Measurements from ENCODE around the gene CNIH2.
"Not testable (repeated sequence)": the region's sequence is repeated elsewhere in the genome, so short reads cannot be mapped to it uniquely, and the experiment has no call there.

Gene CNIH2

GRCh38 chr11:66251809-66252208 lies 26.2 kb upstream of the CNIH2 start:
- no peak overlapping the region for H2AFZ ChIP-seq (ENCODE audit: low read length)
- H3K79me2 ChIP-seq (ENCODE audit: low read length), result no peaks in the 10 kb centered on the region
- DNase-seq, result no peak
- H3F3A ChIP-seq (ENCODE audit: insufficient read depth, low read length), result no peaks in the 10 kb centered on the region
- H3K36me3 ChIP-seq (replicated peaks; ENCODE audit: insufficient read depth, low read length), result no peaks in the 10 kb centered on the region
- H3K4me3 ChIP-seq (ENCODE audit: low read length), result no peak overlapping the region
- no peak overlapping the region for H3K27ac ChIP-seq (ENCODE audit: low read length)
- no peak overlapping the region for H3K4me2 ChIP-seq (ENCODE audit: low read depth, low read length)
- no peaks in the 10 kb centered on the region for H4K20me1 ChIP-seq (ENCODE audit: insufficient read depth, low read length)
- H3K27me3 ChIP-seq (replicated peaks; ENCODE audit: insufficient read depth, low read length), result no peaks in the 10 kb centered on the region
- H3K9ac ChIP-seq (ENCODE audit: low read length), result no peak overlapping the region
- no peak for TF ChIP-seq EZH2 (optimal IDR thresholded peaks at IDR 0.05; ENCODE audit: low read depth, low read length)
- H3K9me3 ChIP-seq (replicated peaks; ENCODE audit: insufficient read depth, low read length), result no peaks in the 10 kb centered on the region
- no peaks in the 10 kb centered on the region for H3K9me2 ChIP-seq (replicated peaks; ENCODE audit: insufficient read depth, low read length)
- no peaks in the 10 kb centered on the region for H3K4me1 ChIP-seq (ENCODE audit: low read length)

DNA sequence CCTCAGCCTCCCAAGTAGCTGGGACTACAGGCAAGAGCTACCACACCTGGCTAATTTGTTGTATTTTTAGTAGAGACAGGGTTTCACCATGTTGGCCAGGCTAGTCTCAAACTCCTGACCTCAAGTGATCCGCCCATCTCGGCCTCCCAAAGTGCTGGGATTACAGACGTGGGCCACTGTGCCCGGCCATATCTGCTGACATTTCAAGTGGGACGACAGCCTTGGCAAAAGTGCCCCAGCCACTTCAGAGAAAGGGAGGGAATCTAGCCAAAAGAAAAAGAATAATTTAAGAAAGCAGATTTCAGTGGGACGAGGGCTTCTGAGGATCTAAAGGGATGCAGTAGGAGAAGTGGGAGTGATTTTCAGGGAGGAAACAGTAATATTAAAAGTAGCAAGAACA lies 24.9 kb upstream of the CNIH2 start:
- H3K36me3 ChIP-seq (replicated peaks; ENCODE audit: insufficient read depth, low read length); H3K4me2 ChIP-seq (ENCODE audit: low read depth, low read length); H3K9me3 ChIP-seq (replicated peaks; ENCODE audit: insufficient read depth, low read length); H3K79me2 ChIP-seq (ENCODE audit: low read length); H3K27me3 ChIP-seq (replicated peaks; ENCODE audit: insufficient read depth, low read length); H3K9ac ChIP-seq (ENCODE audit: low read length); H4K20me1 ChIP-seq (ENCODE audit: insufficient read depth, low read length); H3K27ac ChIP-seq (ENCODE audit: low read length); H3F3A ChIP-seq (ENCODE audit: insufficient read depth, low read length); H3K4me3 ChIP-seq (ENCODE audit: low read length); H3K9me2 ChIP-seq (replicated peaks; ENCODE audit: insufficient read depth, low read length); H3K4me1 ChIP-seq (ENCODE audit: low read length); DNase-seq; H2AFZ ChIP-seq (ENCODE audit: low read length): not testable (repeated sequence)

GRCh38 chr11:66258473-66258893 lies 19.5 kb upstream of the CNIH2 start:
- Histone ChIP-seq H3K4me1 (ENCODE audit: low read length) (peaks cover 8% of the 10 kb centered on the region), H3K9me3 (replicated peaks; ENCODE audit: insufficient read depth, low read length) (no peaks in the 10 kb centered on the region), H3K27ac (ENCODE audit: low read length) (peak overlapping the region; percentile 9; the same call in 1 of the 2 replicates), H3K9me2 (replicated peaks; ENCODE audit: insufficient read depth, low read length) (no peaks in the 10 kb centered on the region), H3K4me3 (ENCODE audit: low read length) (peak overlapping the region; percentile 97), H3F3A (ENCODE audit: insufficient read depth, low read length) (peaks cover 4% of the 10 kb centered on the region; the same call in 1 of the 2 replicates), H3K36me3 (replicated peaks; ENCODE audit: insufficient read depth, low read length) (no peaks in the 10 kb centered on the region), H3K27me3 (replicated peaks; ENCODE audit: insufficient read depth, low read length) (no peaks in the 10 kb centered on the region), H4K20me1 (ENCODE audit: insufficient read depth, low read length) (no peaks in the 10 kb centered on the region), H3K79me2 (ENCODE audit: low read length) (peaks cover 28% of the 10 kb centered on the region), H3K4me2 (ENCODE audit: low read depth, low read length) (peak overlapping the region; percentile 97), H2AFZ (ENCODE audit: low read length) (peak overlapping the region; percentile 93; the same call in 1 of the 2 replicates), H3K9ac (ENCODE audit: low read length) (peak overlapping the region; percentile 80)
- DNase-seq, result no peak
- TF ChIP-seq EZH2phosphoT487 (IDR thresholded peaks at IDR 0.05; ENCODE audit: low read length) (no peak), EZH2 (optimal IDR thresholded peaks at IDR 0.05; ENCODE audit: low read depth, low read length) (no peak), CTCF (IDR thresholded peaks at IDR 0.05; ENCODE audit: low read length) (no peak)

DNA sequence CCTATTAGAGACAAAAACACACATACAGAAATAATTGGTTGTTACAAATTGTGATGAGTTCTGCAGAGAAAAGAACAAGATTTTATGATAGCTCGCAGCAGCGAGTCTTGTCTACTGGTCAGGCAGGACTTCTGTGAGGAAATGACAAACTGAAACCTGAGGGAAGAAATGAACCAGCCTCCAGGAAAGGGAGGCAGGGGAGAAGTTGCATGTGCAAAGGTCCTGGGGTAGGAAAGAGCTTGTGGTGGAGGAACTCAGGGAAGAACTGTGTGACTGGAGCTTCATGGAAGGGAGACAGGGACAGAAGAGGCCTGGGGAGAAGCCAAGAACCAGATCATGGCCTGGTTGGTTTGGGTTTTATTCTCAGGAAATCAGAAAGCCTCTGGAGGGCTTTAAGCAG lies 18.8 kb upstream of the CNIH2 start:
- Histone ChIP-seq H2AFZ (ENCODE audit: low read length) (no peak overlapping the region), H3K4me2 (ENCODE audit: low read depth, low read length) (peak overlapping the region; percentile 97; the same call in 1 of the 2 replicates), H3K9ac (ENCODE audit: low read length) (no peak overlapping the region; the same call in 1 of the 2 replicates), H3F3A (ENCODE audit: insufficient read depth, low read length) (peaks cover 4% of the 10 kb centered on the region; the same call in 1 of the 2 replicates), H3K9me3 (replicated peaks; ENCODE audit: insufficient read depth, low read length) (no peaks in the 10 kb centered on the region), H3K9me2 (replicated peaks; ENCODE audit: insufficient read depth, low read length) (no peaks in the 10 kb centered on the region), H3K4me1 (ENCODE audit: low read length) (peaks cover 8% of the 10 kb centered on the region), H3K79me2 (ENCODE audit: low read length) (peaks cover 28% of the 10 kb centered on the region), H3K36me3 (replicated peaks; ENCODE audit: insufficient read depth, low read length) (no peaks in the 10 kb centered on the region), H4K20me1 (ENCODE audit: insufficient read depth, low read length) (no peaks in the 10 kb centered on the region), H3K4me3 (ENCODE audit: low read length) (no peak overlapping the region), H3K27ac (ENCODE audit: low read length) (no peak overlapping the region), H3K27me3 (replicated peaks; ENCODE audit: insufficient read depth, low read length) (no peaks in the 10 kb centered on the region)
- no peak for TF ChIP-seq CTCF (IDR thresholded peaks at IDR 0.05; ENCODE audit: low read length)
- no peak for DNase-seq

Data from MM.1S (cell line).